ENCODE measurements around the gene BOLA2.
"Not testable (repeated sequence)": the region's sequence is repeated elsewhere in the genome, so short reads cannot be mapped to it uniquely, and the experiment has no call there.

Gene BOLA2

GRCh38 chr16:29454269-29454668, at the start of gene BOLA2, which contains the start of gene SLX1B:
Gene BOLA2 (minus strand): TSS chr16:29454351. CDS start chr16:29454253, 98 bp downstream.
Gene SLX1B (plus strand): TSS chr16:29454533.
- ATAC-seq = peak; percentile 96

- not testable (repeated sequence) for ATAC-seq
Observed at GRCh38 chr16:29482276-29482675, 28.1 kb upstream of the BOLA2 start.

- ATAC-seq = not testable (repeated sequence)
Observed at GRCh38 chr16:29472065-29472464, 17.9 kb upstream of the BOLA2 start.

GRCh38 chr16:29469660-29470059, 15.5 kb upstream of the BOLA2 start:
- ATAC-seq = 0 out of 3 replicates have a peak, but pooled peaks have one; percentile 2

GRCh38 chr16:29467654-29468366, 13.7 kb upstream of the BOLA2 start:
- peak; percentile 48 for ATAC-seq

- ATAC-seq = peak; percentile 45
Observed at GRCh38 chr16:29466904-29467303, 12.8 kb upstream of the BOLA2 start.

- peak; percentile 76 for ATAC-seq
Observed at GRCh38 chr16:29465985-29466824, 12.1 kb upstream of the BOLA2 start.

GRCh38 chr16:29460647-29461030, 6.5 kb upstream of the BOLA2 start:
- ATAC-seq = not testable (repeated sequence)

- peak; percentile 56 for ATAC-seq
Observed at GRCh38 chr16:29459706-29460646, 5.8 kb upstream of the BOLA2 start, which contains the start of gene SULT1A4. Gene SULT1A4 (plus strand): TSS chr16:29459913. CDS start chr16:29461386, 1,473 bp downstream.

- not testable (repeated sequence) for ATAC-seq
Observed at GRCh38 chr16:29457660-29458059, 3.5 kb upstream of the BOLA2 start.

GRCh38 chr16:29454828-29455227, 677 bp upstream of the BOLA2 start:
- peak; percentile 81 for ATAC-seq

- peak; percentile 40 for ATAC-seq
Observed at GRCh38 chr16:29453754-29454153, 397 bp downstream of the BOLA2 start.

- ATAC-seq = not testable (repeated sequence)
Observed at GRCh38 chr16:29425390-29425789, 28.8 kb downstream of the BOLA2 start.

- ATAC-seq = not testable (repeated sequence)
Observed at GRCh38 chr16:29423587-29423986, 30.6 kb downstream of the BOLA2 start.

GRCh38 chr16:29405249-29405648, 48.9 kb downstream of the BOLA2 start:
- not testable (repeated sequence) for ATAC-seq
